Right lobe of liver (tissue), 6 donors: ENCODE results near the gene ODF4. TPM values are rescaled to one million over a fixed set of nuclear protein-coding genes. Genes with fewer than 3 reads are reported as not detected.
A peak's percentile ranks its signal among the peaks of the same experiment; 100 is the strongest.

Experiments
- ATAC-seq, 4 donors: fragments of 200-7000 bp; cut with Tn5 transposase; one replicate each; pipeline ENCODE4 v1.9.1; 2020; ENCODE audit warnings: mild to moderate bottlenecking in 4 of 4, moderate library complexity in 4 of 4
- DNase-seq, 3 donors: peaks; one replicate each; pipeline ENCODE4 v3.0.0-alpha.2; 2020
- H3K27ac ChIP-seq, 3 donors: fragments of 200-600 bp; one replicate each; pipeline ENCODE4 v1.8.0; 2022
- H3K27me3 ChIP-seq, 2 donors: fragments of 200-600 bp; one replicate each; pipeline ENCODE4 v1.8.0; 2022
- H3K36me3 ChIP-seq, 4 donors: fragments of 200-600 bp; sonication (generic) in 1 of 4; one replicate each; pipeline versions ENCODE4 v1.5.1 to v1.8.0; 2017 to 2022; ENCODE audit warnings: control low read depth in 1 of 4
- H3K4me1 ChIP-seq, 4 donors: fragments of 200-600 bp; sonication (generic) in 1 of 4; one replicate each; pipeline versions ENCODE4 v1.5.1 to v1.8.0; 2017 to 2022; ENCODE audit warnings: control low read depth in 1 of 4
- H3K4me3 ChIP-seq, 3 donors: fragments of 200-600 bp; one replicate each; pipeline ENCODE4 v1.8.0; 2022
- H3K9me3 ChIP-seq, 4 donors: fragments of 200-600 bp; sonication (generic) in 1 of 4; one replicate each; pipeline versions ENCODE4 v1.5.1 to v1.8.0; 2017 to 2022; ENCODE audit warnings: control low read depth in 1 of 4
- POLR2A ChIP-seq: fragments of 450-650 bp; IDR thresholded peaks from one replicate; pipeline ENCODE4 v1.6.1; 2017; ENCODE audit warnings: antibody characterized with exemption, mild to moderate bottlenecking
- WGBS: methylation state at CpG from one replicate; pipeline ENCODE4 v1.1.6; 2018; ENCODE audit warnings: low coverage, low lambda C conversion rate; ENCODE audit not compliant: insufficient coverage; ENCODE audit errors: missing lambda C conversion rate; 5-methylcytosine and 5-hydroxymethylcytosine counted together
- intact Hi-C, 2 donors: fragments of 100-400 bp; cut with DNase I; formaldehyde crosslinking; loops; one replicate each; pipeline versions ENCODE4 v1.11.2 to v1.14.1; 2022
- total RNA-seq, 6 experiments: library from RNA; depleted of rRNA in 2 of 6; stranded (reverse); fragments of >200 nt in 2 of 6; fragmentation: NEBNext Ultra II Directional in 3 of 6; extraction: Animal tissue kit (Norgen Biotek cat#: 25700) in 3 of 6; gene quantifications; one replicate each; pipeline versions ENCODE4 v1.1.0 to v1.2.4, GENCODE V29; 2016 to 2023
- TF ChIP-seq, protein P1 (sequence below), 4 donors: fragments of 200-600 bp in 3 of 4; fragments of 450-650 bp in 1 of 4; IDR thresholded peaks; one replicate each; pipeline versions ENCODE4 v1.5.1 to v1.8.0; 2016 to 2022; ENCODE audit warnings: antibody characterized with exemption in 4 of 4, mild to moderate bottlenecking in 2 of 4
- donor health status: DM: no; HTN: yes; CAD: no.
- donor health status: DM: no; HTN: no; CAD: no.
- donor health status: DM: no; HTN: no; CAD: no.
- donor health status: DM: no; HTN: yes; CAD: no.
- donor health status: DM: no; HTN: yes; CAD: no.

Gene ODF4
- total RNA-seq, 6 experiments from 2014 or later, result not detected

DNA sequence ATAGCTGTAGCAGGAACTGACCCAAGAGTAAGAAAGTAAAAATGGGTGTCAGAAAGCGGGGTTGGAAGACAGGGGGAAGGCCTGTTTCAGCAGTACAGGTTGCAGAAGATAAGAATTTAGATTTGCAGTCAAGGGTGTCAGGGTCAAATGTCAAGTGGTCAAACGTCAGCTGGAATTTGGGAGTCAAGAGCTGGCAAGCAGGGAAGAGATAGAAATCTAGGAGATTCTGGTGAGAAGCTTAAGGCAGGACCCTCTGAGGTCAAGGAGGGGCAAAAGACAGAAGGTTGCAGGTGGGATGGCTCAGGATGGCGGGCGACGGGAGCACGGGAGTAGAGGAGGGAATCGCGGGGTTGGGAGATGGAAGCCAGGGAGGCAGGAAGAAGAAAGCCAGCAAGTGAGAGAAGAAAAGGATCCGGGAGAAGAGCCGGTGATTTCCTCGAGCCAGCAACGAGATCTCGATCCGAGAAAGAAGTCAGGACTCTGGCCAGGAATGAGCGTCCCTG, 44.8 kb upstream of the ODF4 start:
- no peaks in the 10 kb centered on the region for H3K27me3 ChIP-seq
- peak in 2 of 4 donors; percentile 1 to 19 for ATAC-seq
- 5% methylated on average over 15 of the region's 15 CpGs for WGBS
- H3K4me3 ChIP-seq, result peak overlapping the region; percentile 48 to 76 (median 70)
- H3K27ac ChIP-seq, result peak overlapping the region in 2 of 3 donors; percentile 63 to 85
- intact Hi-C loops, result no loop called here
- no peaks in the 10 kb centered on the region for H3K36me3 ChIP-seq
- H3K4me1 ChIP-seq, result peaks cover 0 to 8% (median 0%) of the 10 kb centered on the region in 4 donors
- H3K9me3 ChIP-seq, result peaks cover 0 to 2% (median 0%) of the 10 kb centered on the region in 4 donors
- no peak for TF ChIP-seq POLR2A
- TF ChIP-seq, protein P1, sequence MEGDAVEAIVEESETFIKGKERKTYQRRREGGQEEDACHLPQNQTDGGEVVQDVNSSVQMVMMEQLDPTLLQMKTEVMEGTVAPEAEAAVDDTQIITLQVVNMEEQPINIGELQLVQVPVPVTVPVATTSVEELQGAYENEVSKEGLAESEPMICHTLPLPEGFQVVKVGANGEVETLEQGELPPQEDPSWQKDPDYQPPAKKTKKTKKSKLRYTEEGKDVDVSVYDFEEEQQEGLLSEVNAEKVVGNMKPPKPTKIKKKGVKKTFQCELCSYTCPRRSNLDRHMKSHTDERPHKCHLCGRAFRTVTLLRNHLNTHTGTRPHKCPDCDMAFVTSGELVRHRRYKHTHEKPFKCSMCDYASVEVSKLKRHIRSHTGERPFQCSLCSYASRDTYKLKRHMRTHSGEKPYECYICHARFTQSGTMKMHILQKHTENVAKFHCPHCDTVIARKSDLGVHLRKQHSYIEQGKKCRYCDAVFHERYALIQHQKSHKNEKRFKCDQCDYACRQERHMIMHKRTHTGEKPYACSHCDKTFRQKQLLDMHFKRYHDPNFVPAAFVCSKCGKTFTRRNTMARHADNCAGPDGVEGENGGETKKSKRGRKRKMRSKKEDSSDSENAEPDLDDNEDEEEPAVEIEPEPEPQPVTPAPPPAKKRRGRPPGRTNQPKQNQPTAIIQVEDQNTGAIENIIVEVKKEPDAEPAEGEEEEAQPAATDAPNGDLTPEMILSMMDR (IDR thresholded peaks at IDR 0.05), result no peak
- DNase-seq, result no peak

DNA sequence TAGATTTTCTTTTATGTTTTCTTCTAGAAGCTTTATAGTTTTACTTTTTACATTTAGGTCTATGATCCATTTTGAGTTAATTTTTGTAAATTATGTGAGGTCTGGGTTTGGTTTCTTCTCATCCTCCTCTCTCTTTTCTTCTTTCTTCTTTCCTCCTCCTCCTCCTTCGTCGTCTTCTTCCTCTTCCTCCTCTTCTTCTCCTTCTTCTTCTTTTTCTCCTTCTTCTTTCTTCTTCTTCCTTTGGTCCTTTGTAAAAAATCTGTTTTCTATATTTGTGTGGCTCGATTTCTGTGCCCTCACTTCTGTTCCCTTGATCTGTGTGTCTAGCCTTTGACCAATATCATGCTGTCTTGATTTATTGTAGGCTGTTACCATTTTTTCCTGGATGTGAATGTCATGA, 39.4 kb upstream of the ODF4 start:
- DNase-seq (no peak), ATAC-seq (no peak)
- H3K4me3 ChIP-seq, result no peak overlapping the region
- intact Hi-C loops, result loop anchor here in 1 of 2 donors (5.0 kb wide), 1 partner anchor 48 kb away; no protein-coding TSS in a partner anchor
- TF ChIP-seq POLR2A, result no peak
- H3K27ac ChIP-seq, result no peak overlapping the region
- H3K36me3 ChIP-seq, result no peaks in the 10 kb centered on the region
- H3K27me3 ChIP-seq, result no peaks in the 10 kb centered on the region
- WGBS, result 42% methylated on average over 3 of the region's 3 CpGs
- peaks cover 0 to 2% (median 0%) of the 10 kb centered on the region in 4 donors for H3K9me3 ChIP-seq
- H3K4me1 ChIP-seq, result no peaks in the 10 kb centered on the region

DNA sequence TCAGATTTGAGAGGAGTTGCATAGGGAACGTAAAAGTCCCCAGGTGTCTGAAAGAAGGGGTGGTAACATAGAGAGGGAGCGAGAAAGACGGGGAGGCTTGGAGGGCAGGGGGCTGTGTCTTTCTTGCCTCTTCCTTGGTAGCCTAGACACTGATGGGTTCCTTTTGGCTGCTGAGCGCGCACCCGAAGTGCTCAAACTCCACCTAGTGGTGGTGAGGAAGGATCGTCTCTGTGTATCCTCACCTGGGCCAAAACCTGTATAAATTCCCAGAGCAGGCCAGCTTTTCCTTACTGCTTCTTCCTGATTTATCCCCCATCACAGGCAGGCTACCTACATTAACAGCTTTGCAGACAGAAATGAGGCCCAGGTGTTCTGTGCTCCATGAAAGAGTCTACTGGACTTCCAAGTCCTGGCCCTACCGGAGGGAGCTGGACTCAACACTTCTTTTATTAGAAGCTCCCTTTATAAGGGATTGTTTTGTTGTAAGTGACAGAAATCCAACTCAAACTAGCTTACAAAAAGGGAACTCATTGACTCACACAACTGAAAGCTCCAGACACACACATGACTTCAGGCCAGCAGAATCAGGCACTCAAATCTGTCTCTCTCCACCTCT, 38.9 kb upstream of the ODF4 start:
- H3K36me3 ChIP-seq, result no peaks in the 10 kb centered on the region
- no peak overlapping the region for H3K27ac ChIP-seq
- intact Hi-C loops, result loop anchor here in 1 of 2 donors (5.0 kb wide), 1 partner anchor 48 kb away; no protein-coding TSS in a partner anchor
- no peak overlapping the region for H3K4me3 ChIP-seq
- WGBS, result 10% methylated on average over 5 of the region's 8 CpGs
- ATAC-seq (peak; percentile 96 to 99 (median 98)), DNase-seq (peak; percentile 56 to 71 (median 67))
- no peaks in the 10 kb centered on the region for H3K4me1 ChIP-seq
- no peak for TF ChIP-seq POLR2A
- TF ChIP-seq, protein P1 (IDR thresholded peaks at IDR 0.05), result peak; percentile 80 to 87 (median 82)
- peaks cover 0 to 2% (median 0%) of the 10 kb centered on the region in 4 donors for H3K9me3 ChIP-seq
- H3K27me3 ChIP-seq, result no peaks in the 10 kb centered on the region

DNA sequence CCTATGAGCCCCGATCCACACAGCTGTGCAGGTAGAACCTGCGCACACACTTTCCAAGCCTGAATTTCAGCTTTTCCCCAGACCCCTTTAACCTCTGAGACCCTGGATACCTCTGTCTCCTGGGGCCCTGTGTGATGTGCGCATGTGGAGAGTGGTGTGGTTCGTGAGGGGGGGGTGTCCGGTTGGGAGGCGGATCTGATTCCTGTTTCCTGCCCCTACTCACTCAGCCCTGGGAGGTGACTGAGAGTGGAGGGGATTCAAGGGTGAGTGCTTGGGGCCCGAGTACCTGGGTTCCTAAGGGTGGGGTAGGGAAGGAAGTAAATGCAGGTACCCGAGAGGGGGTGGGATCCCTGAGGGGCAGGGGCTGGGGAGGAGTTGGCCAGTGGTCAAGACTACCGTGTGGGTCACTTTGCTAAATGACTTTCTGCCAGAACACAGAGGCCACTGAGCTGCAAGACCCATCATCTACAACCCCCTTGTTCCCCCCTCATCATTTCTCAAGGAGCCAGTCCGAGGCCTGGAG, 29.0 kb upstream of the ODF4 start:
- Histone ChIP-seq H3K36me3 (no peaks in the 10 kb centered on the region), H3K4me3 (peak overlapping the region in 1 of 3 donors; percentile 19), H3K4me1 (no peaks in the 10 kb centered on the region), H3K27ac (no peak overlapping the region), H3K9me3 (no peaks in the 10 kb centered on the region), H3K27me3 (no peaks in the 10 kb centered on the region)
- no peak for DNase-seq
- ATAC-seq, result peak; percentile 57 to 72 (median 58)
- no peak for TF ChIP-seq POLR2A
- TF ChIP-seq, protein P1 (IDR thresholded peaks at IDR 0.05), result no peak
- intact Hi-C loops, result no loop called here
- 0% methylated on average over 1 of the region's 10 CpGs for WGBS
